OCI-LY3 (cell line): ENCODE measurements around the gene ARNT2.

Experiments used
- CTCF ChIP-seq: fragments of 200-600, 300-600 bp; sonication (generic); IDR thresholded peaks from 2 replicates; pipeline ENCODE4 v1.5.1; 2014; ENCODE audit warnings: antibody characterized with exemption, low read length, low read depth
- EZH2phosphoT487 ChIP-seq: fragments of 200-600 bp; shearing (Covaris generic); IDR thresholded peaks from 2 replicates; pipeline ENCODE4 v1.6.1; 2018; ENCODE audit warnings: antibody characterized with exemption, mixed run types, low read depth

GRCh38 chr15:80367094-80367493, 37.1 kb upstream of the ARNT2 start:
- TF ChIP-seq CTCF (peak; percentile 38), EZH2phosphoT487 (no peak)
